IMR-90 (cell line): ENCODE data around the gene MTHFD2L. TPM values are rescaled to one million over a fixed set of nuclear protein-coding genes. Genes with fewer than 3 reads are reported as not detected.
A peak's percentile ranks its signal among the peaks of the same experiment; 100 is the strongest.

Source experiments
- ATAC-seq: fragments of 200-7000 bp; cut with Tn5 transposase; 2 replicates; pipeline ENCODE4 v1.9.1; 2020; ENCODE audit warnings: low read depth, mild to moderate bottlenecking, moderate library complexity
- BruUV-seq: library from RNA; stranded (reverse); fragments of 400-500 nt; replicated peaks from 2 replicates; lab custom pipeline; 2021; lab: Mats Ljungman, UMichigan
- CTCF ChIA-PET: fragments of 300-600 bp; formaldehyde crosslinking; extraction: SDS; loops from one replicate; lab custom pipeline; 2021; ENCODE audit warnings: antibody characterized with exemption; lab: Yijun Ruan, JAX
- POLR2A ChIA-PET: fragments of 300-600 bp; sonication (Branson Sonifier 250); formaldehyde crosslinking; loops from one replicate; lab custom pipeline; 2022; ENCODE audit warnings: antibody characterized with exemption; ENCODE audit not compliant: unreplicated experiment; lab: Charles Lee
- DNase-seq: peaks from one replicate; pipeline ENCODE4 v3.0.0; 2013
- H2AFZ ChIP-seq: replicated peaks from 2 replicates; pipeline ENCODE3; 2013; ENCODE audit warnings: low read length, mild to moderate bottlenecking; ENCODE audit not compliant: poor library complexity
- H2AK5ac ChIP-seq: 2 replicates; pipeline ENCODE4 v1.6.1; 2013; ENCODE audit warnings: low read depth, low read length, inconsistent platforms
- H2AK9ac ChIP-seq: replicated peaks from 2 replicates; pipeline ENCODE3; 2013; ENCODE audit warnings: mild to moderate bottlenecking, low read depth, low read length, moderate library complexity; ENCODE audit not compliant: poor library complexity
- H2BK120ac ChIP-seq: 2 replicates; pipeline ENCODE4 v1.6.1; 2013; ENCODE audit warnings: low read depth, low read length, inconsistent platforms
- H2BK15ac ChIP-seq: 3 replicates; pipeline ENCODE4 v1.6.1; 2013; ENCODE audit warnings: low read depth, low read length, inconsistent platforms
- H2BK20ac ChIP-seq: 2 replicates; pipeline ENCODE4 v1.6.1; 2013; ENCODE audit warnings: low read depth, mild to moderate bottlenecking, inconsistent platforms, low read length, moderate library complexity
- H2BK5ac ChIP-seq: 2 replicates; pipeline ENCODE4 v1.6.1; 2013; ENCODE audit warnings: mild to moderate bottlenecking, low read depth, low read length, inconsistent platforms; ENCODE audit not compliant: poor library complexity, severe bottlenecking
- H3K14ac ChIP-seq: replicated peaks from 2 replicates; pipeline ENCODE4 v1.6.1; 2013; ENCODE audit warnings: low read depth, low read length, inconsistent platforms
- H3K18ac ChIP-seq: 2 replicates; pipeline ENCODE4 v1.6.1; 2013; ENCODE audit warnings: low read depth, low read length, control low read depth
- H3K23ac ChIP-seq: 2 replicates; pipeline ENCODE4 v1.6.1; 2013; ENCODE audit warnings: low read depth, low read length, inconsistent platforms
- H3K27ac ChIP-seq: 2 replicates; pipeline ENCODE4 v1.5.1; 2013; ENCODE audit warnings: mild to moderate bottlenecking, control low read depth, low read length; ENCODE audit not compliant: insufficient read depth
- H3K27me3 ChIP-seq: 2 replicates; pipeline ENCODE4 v1.6.1; 2013; ENCODE audit warnings: low read length; ENCODE audit not compliant: control insufficient read depth, insufficient read depth
- H3K36me3 ChIP-seq: 2 replicates; pipeline ENCODE4 v1.6.1; 2013; ENCODE audit warnings: low read length, mixed read lengths; ENCODE audit not compliant: control insufficient read depth, insufficient read depth
- H3K4ac ChIP-seq: 2 replicates; pipeline ENCODE4 v1.6.1; 2013; ENCODE audit warnings: low read depth, low read length, inconsistent platforms
- H3K4me1 ChIP-seq: 2 replicates; pipeline ENCODE4 v1.6.1; 2013; ENCODE audit warnings: low read length, mixed read lengths; ENCODE audit not compliant: control insufficient read depth, insufficient read depth
- H3K4me2 ChIP-seq: 2 replicates; pipeline ENCODE4 v1.6.1; 2013; ENCODE audit warnings: low read depth, mild to moderate bottlenecking, control low read depth, low read length, moderate library complexity
- H3K4me3 ChIP-seq: 2 replicates; pipeline ENCODE4 v1.5.1; 2013; ENCODE audit warnings: low read depth, mild to moderate bottlenecking, control low read depth, low read length, moderate library complexity; ENCODE audit not compliant: insufficient read depth
- H3K56ac ChIP-seq: 2 replicates; pipeline ENCODE4 v1.6.1; 2013; ENCODE audit warnings: low read length, inconsistent platforms; ENCODE audit not compliant: insufficient read depth; ENCODE audit errors: extremely low read depth
- H3K79me1 ChIP-seq, 2 experiments: 2 replicates each; pipeline ENCODE4 v1.6.1; 2013; ENCODE audit warnings: low read length in 2 of 2, inconsistent platforms in 1 of 2, low read depth in 1 of 2
- H3K9ac ChIP-seq: 2 replicates; pipeline ENCODE4 v1.6.1; 2013; ENCODE audit warnings: low read depth, low read length, control low read depth
- H3K9me1 ChIP-seq: 2 replicates; pipeline ENCODE4 v1.6.1; 2013; ENCODE audit warnings: low read length, inconsistent platforms; ENCODE audit not compliant: insufficient read depth
- H3K9me3 ChIP-seq: 2 replicates; pipeline ENCODE4 v1.6.1; 2013; ENCODE audit warnings: low read length; ENCODE audit not compliant: control insufficient read depth, insufficient read depth
- H4K20me1 ChIP-seq: 2 replicates; pipeline ENCODE4 v1.6.1; 2013; ENCODE audit warnings: low read length, inconsistent platforms; ENCODE audit not compliant: insufficient read depth
- H4K5ac ChIP-seq: 2 replicates; pipeline ENCODE4 v1.6.1; 2013; ENCODE audit warnings: mild to moderate bottlenecking, low read depth, low read length, control low read depth
- H4K8ac ChIP-seq, 2 experiments: 2 replicates each; pipeline ENCODE4 v1.6.1; 2013; ENCODE audit warnings: low read depth in 2 of 2, low read length in 2 of 2, control low read depth in 1 of 2, inconsistent platforms in 1 of 2
- H4K91ac ChIP-seq: 2 replicates; pipeline ENCODE4 v1.6.1; 2013; ENCODE audit warnings: low read depth, low read length, inconsistent platforms; ENCODE audit not compliant: insufficient read depth
- ELK1 ChIP-seq: fragments of 150-350 bp; IDR thresholded peaks from 2 replicates; pipeline ENCODE4 v1.6.1; 2016; ENCODE audit warnings: low read depth, mild to moderate bottlenecking, low read length, moderate library complexity, borderline replicate concordance
- FOS ChIP-seq: fragments of 150-350 bp; IDR thresholded peaks from 2 replicates; pipeline ENCODE4 v1.6.1; 2016; ENCODE audit warnings: low read depth, low read length
- MAFK ChIP-seq: IDR thresholded peaks from 2 replicates; pipeline ENCODE4 v1.6.1; 2012; ENCODE audit warnings: low read depth, low read length, improper control_type of control experiment
- MAZ ChIP-seq: IDR thresholded peaks from 2 replicates; pipeline ENCODE4 v1.6.1; 2012; ENCODE audit warnings: low read depth, mild to moderate bottlenecking, low read length, improper control_type of control experiment, moderate library complexity, borderline replicate concordance
- POLR2A ChIP-seq: IDR thresholded peaks from 2 replicates; pipeline ENCODE4 v1.6.1; 2012; ENCODE audit warnings: mild to moderate bottlenecking, low read depth, low read length
- RCOR1 ChIP-seq: IDR thresholded peaks from 2 replicates; pipeline ENCODE4 v1.6.1; 2012; ENCODE audit warnings: mild to moderate bottlenecking, low read length, improper control_type of control experiment; ENCODE audit not compliant: insufficient replicate concordance
- WGBS, 2 experiments: methylation state at CpG; one replicate each; pipeline versions ENCODE4 v1.1.5 to v1.1.7; 2013; ENCODE audit warnings: missing lambda C conversion rate in 2 of 2; ENCODE audit not compliant: insufficient read length in 1 of 2; ENCODE audit errors: extremely low coverage in 2 of 2; 5-methylcytosine and 5-hydroxymethylcytosine counted together
- dilution Hi-C: fragments of 300-500 bp; cut with HindIII; formaldehyde crosslinking; loops from one replicate; pipeline ENCODE4 v1.14.3; 2018; ENCODE audit warnings: low sequenced_read_pairs; ENCODE audit not compliant: unreplicated experiment
- in situ Hi-C: fragments of 300-500 bp; cut with MboI; formaldehyde crosslinking; loops from 3 replicates; pipeline ENCODE4 v1.14.3; 2019; ENCODE audit warnings: low sequenced_read_pairs, inconsistent platforms, mixed read lengths
- intact Hi-C: fragments of 100-400 bp; cut with micrococcal nuclease; formaldehyde crosslinking; loops from 2 replicates; pipeline ENCODE4 v1.10.0; 2022
- polyA plus RNA-seq, 3 experiments: library from polyadenylated mRNA; depleted of rRNA; stranded (reverse); fragments of >200 nt; gene quantifications; 2 replicates each; pipeline ENCODE4 v1.2.3, GENCODE V29; 2012; ENCODE audit warnings: low replicate concordance in 1 of 3
- total RNA-seq: library from RNA; depleted of rRNA; stranded (reverse); fragments of >200 nt; gene quantifications from 2 replicates; pipeline ENCODE4 v1.2.3, GENCODE V29; 2012

MTHFD2L gene
- total and polyA plus RNA-seq, 2 of the 4 experiments (the other 2 are of a cell fraction) = 2.8 to 4.3 TPM

GRCh38 chr4:74316397-74316796 is 158.5 kb downstream of the MTHFD2L start:
- ChIA-PET CTCF (no interaction called here), POLR2A (no interaction called here)
- no peak for ATAC-seq
- Histone ChIP-seq H3K9me3 (no peaks in the 10 kb centered on the region), H3K36me3 (no peaks in the 10 kb centered on the region), H3K14ac (no peak overlapping the region), H2BK20ac (no peak overlapping the region), H4K5ac (no peak overlapping the region), H4K8ac (no peak overlapping the region), H2BK15ac (no peak overlapping the region), H3K23ac (no peak overlapping the region), H3K9ac (no peak overlapping the region), H3K4me3 (no peak overlapping the region), H3K27ac (no peak overlapping the region), H2BK5ac (no peak overlapping the region), H3K4me1 (no peaks in the 10 kb centered on the region), H2AFZ (no peak overlapping the region), H4K91ac (no peak overlapping the region), H3K79me1 (no peaks in the 10 kb centered on the region), H3K9me1 (no peaks in the 10 kb centered on the region), H3K18ac (no peak overlapping the region), H2BK120ac (no peak overlapping the region), H2AK5ac (no peak overlapping the region), H3K27me3 (peaks cover 2% of the 10 kb centered on the region; the same call in 1 of the 2 replicates), H4K20me1 (no peaks in the 10 kb centered on the region), H3K4ac (no peak overlapping the region), H3K56ac (no peak overlapping the region), H3K4me2 (no peak overlapping the region), H2AK9ac (no peak overlapping the region)
- no CpG with 5 or more reads among the region's 2 CpGs for WGBS, 2 experiments
- no peak for TF ChIP-seq RCOR1
- peak; percentile 16; the same call in 1 of the 2 replicates for TF ChIP-seq MAFK
- no peak for TF ChIP-seq FOS
- no peak for TF ChIP-seq MAZ
- no peak for TF ChIP-seq ELK1
- no peak for TF ChIP-seq POLR2A
- no TSS peak for BruUV-seq
- in situ Hi-C loops (loop anchor here (25.0 kb wide), 1 partner anchor 654 kb away; no protein-coding TSS in a partner anchor), intact Hi-C loops (no loop called here), dilution Hi-C loops (no loop called here)
- DNase-seq = no peak
